C4-2B (cell line): ENCODE measurements around the gene NKAPL.
"Not testable (repeated sequence)": the region's sequence is repeated elsewhere in the genome, so short reads cannot be mapped to it uniquely, and the experiment has no call there.

Source experiments
- H3K27ac ChIP-seq: fragments of 450-650 bp; 2 replicates; pipeline ENCODE4 v1.5.1; 2017
- CTCF ChIP-seq: fragments of 450-650 bp; conservative IDR thresholded peaks from 2 replicates; pipeline ENCODE4 v1.5.1; 2017; ENCODE audit warnings: mild to moderate bottlenecking
- ZFX ChIP-seq: fragments of 450-650 bp; IDR thresholded peaks from 2 replicates; pipeline ENCODE4 v1.6.1; 2017

Gene NKAPL

GRCh38 chr6:28281288-28282064, 22.4 kb downstream of the NKAPL start, which contains the start of gene PGBD1:
Gene PGBD1, plus strand, starts transcription at chr6:28281572. Its CDS starts 2,242 bp downstream, at chr6:28283814.
- H3K27ac ChIP-seq: no peak within 1 kb of the TSS
- TF ChIP-seq CTCF: no peak
- no peak for TF ChIP-seq ZFX

GRCh38 chr6:28282926-28283325, 23.8 kb downstream of the NKAPL start:
- H3K27ac ChIP-seq: no peak overlapping the region
- no peak for TF ChIP-seq ZFX
- no peak for TF ChIP-seq CTCF

DNA sequence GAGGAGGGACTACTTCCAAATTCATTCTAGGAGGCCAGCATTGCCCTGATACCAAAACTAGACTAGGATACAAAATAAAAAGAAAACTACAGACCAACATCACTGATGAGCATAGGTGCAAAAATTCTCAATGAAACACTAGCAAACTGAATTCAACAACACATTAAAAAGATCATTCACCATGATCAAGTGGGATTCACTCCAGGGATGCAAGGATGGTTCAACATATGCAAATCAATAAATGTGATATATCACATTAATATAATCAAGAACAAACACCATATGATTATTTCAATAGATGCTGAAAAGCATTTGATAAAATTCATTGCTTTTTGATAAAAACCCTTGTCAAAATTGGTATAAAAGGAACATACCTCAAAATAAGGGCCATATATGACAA, 32.5 kb downstream of the NKAPL start:
- TF ChIP-seq ZFX (no peak), CTCF (no peak)
- H3K27ac ChIP-seq: no peak overlapping the region

GRCh38 chr6:28295326-28295725, 36.2 kb downstream of the NKAPL start:
- no peak overlapping the region for H3K27ac ChIP-seq
- TF ChIP-seq CTCF: no peak
- TF ChIP-seq ZFX: no peak

GRCh38 chr6:28296520-28297060, 37.5 kb downstream of the NKAPL start:
- no peak overlapping the region for H3K27ac ChIP-seq
- TF ChIP-seq CTCF (no peak), ZFX (no peak)

GRCh38 chr6:28303570-28303969, 44.5 kb downstream of the NKAPL start:
- H3K27ac ChIP-seq: no peak overlapping the region
- no peak for TF ChIP-seq ZFX
- TF ChIP-seq CTCF: no peak

GRCh38 chr6:28306363-28306762, 47.3 kb downstream of the NKAPL start:
- H3K27ac ChIP-seq: not testable (repeated sequence)
